IMR-90 (cell line): ENCODE data around the gene NDNF. TPM values are rescaled to one million over a fixed set of nuclear protein-coding genes. Genes with fewer than 3 reads are reported as not detected.

Experiments used
- ATAC-seq: fragments of 200-7000 bp; cut with Tn5 transposase; 2 replicates; pipeline ENCODE4 v1.9.1; 2020; ENCODE audit warnings: low read depth, mild to moderate bottlenecking, moderate library complexity
- BruUV-seq: library from RNA; stranded (reverse); fragments of 400-500 nt; replicated peaks from 2 replicates; lab custom pipeline; 2021; lab: Mats Ljungman, UMichigan
- CTCF ChIA-PET: fragments of 300-600 bp; formaldehyde crosslinking; extraction: SDS; loops from one replicate; lab custom pipeline; 2021; ENCODE audit warnings: antibody characterized with exemption; lab: Yijun Ruan, JAX
- POLR2A ChIA-PET: fragments of 300-600 bp; sonication (Branson Sonifier 250); formaldehyde crosslinking; loops from one replicate; lab custom pipeline; 2022; ENCODE audit warnings: antibody characterized with exemption; ENCODE audit not compliant: unreplicated experiment; lab: Charles Lee
- DNase-seq: peaks from one replicate; pipeline ENCODE4 v3.0.0; 2013
- H2AFZ ChIP-seq: replicated peaks from 2 replicates; pipeline ENCODE3; 2013; ENCODE audit warnings: low read length, mild to moderate bottlenecking; ENCODE audit not compliant: poor library complexity
- H2AK5ac ChIP-seq: 2 replicates; pipeline ENCODE4 v1.6.1; 2013; ENCODE audit warnings: low read depth, low read length, inconsistent platforms
- H2AK9ac ChIP-seq: replicated peaks from 2 replicates; pipeline ENCODE3; 2013; ENCODE audit warnings: mild to moderate bottlenecking, low read depth, low read length, moderate library complexity; ENCODE audit not compliant: poor library complexity
- H2BK120ac ChIP-seq: 2 replicates; pipeline ENCODE4 v1.6.1; 2013; ENCODE audit warnings: low read depth, low read length, inconsistent platforms
- H2BK15ac ChIP-seq: 3 replicates; pipeline ENCODE4 v1.6.1; 2013; ENCODE audit warnings: low read depth, low read length, inconsistent platforms
- H2BK20ac ChIP-seq: 2 replicates; pipeline ENCODE4 v1.6.1; 2013; ENCODE audit warnings: low read depth, mild to moderate bottlenecking, inconsistent platforms, low read length, moderate library complexity
- H2BK5ac ChIP-seq: 2 replicates; pipeline ENCODE4 v1.6.1; 2013; ENCODE audit warnings: mild to moderate bottlenecking, low read depth, low read length, inconsistent platforms; ENCODE audit not compliant: poor library complexity, severe bottlenecking
- H3K14ac ChIP-seq: replicated peaks from 2 replicates; pipeline ENCODE4 v1.6.1; 2013; ENCODE audit warnings: low read depth, low read length, inconsistent platforms
- H3K18ac ChIP-seq: 2 replicates; pipeline ENCODE4 v1.6.1; 2013; ENCODE audit warnings: low read depth, low read length, control low read depth
- H3K23ac ChIP-seq: 2 replicates; pipeline ENCODE4 v1.6.1; 2013; ENCODE audit warnings: low read depth, low read length, inconsistent platforms
- H3K27ac ChIP-seq: 2 replicates; pipeline ENCODE4 v1.5.1; 2013; ENCODE audit warnings: mild to moderate bottlenecking, control low read depth, low read length; ENCODE audit not compliant: insufficient read depth
- H3K27me3 ChIP-seq: 2 replicates; pipeline ENCODE4 v1.6.1; 2013; ENCODE audit warnings: low read length; ENCODE audit not compliant: control insufficient read depth, insufficient read depth
- H3K36me3 ChIP-seq: 2 replicates; pipeline ENCODE4 v1.6.1; 2013; ENCODE audit warnings: low read length, mixed read lengths; ENCODE audit not compliant: control insufficient read depth, insufficient read depth
- H3K4ac ChIP-seq: 2 replicates; pipeline ENCODE4 v1.6.1; 2013; ENCODE audit warnings: low read depth, low read length, inconsistent platforms
- H3K4me1 ChIP-seq: 2 replicates; pipeline ENCODE4 v1.6.1; 2013; ENCODE audit warnings: low read length, mixed read lengths; ENCODE audit not compliant: control insufficient read depth, insufficient read depth
- H3K4me2 ChIP-seq: 2 replicates; pipeline ENCODE4 v1.6.1; 2013; ENCODE audit warnings: low read depth, mild to moderate bottlenecking, control low read depth, low read length, moderate library complexity
- H3K4me3 ChIP-seq: 2 replicates; pipeline ENCODE4 v1.5.1; 2013; ENCODE audit warnings: low read depth, mild to moderate bottlenecking, control low read depth, low read length, moderate library complexity; ENCODE audit not compliant: insufficient read depth
- H3K56ac ChIP-seq: 2 replicates; pipeline ENCODE4 v1.6.1; 2013; ENCODE audit warnings: low read length, inconsistent platforms; ENCODE audit not compliant: insufficient read depth; ENCODE audit errors: extremely low read depth
- H3K79me1 ChIP-seq, 2 experiments: 2 replicates each; pipeline ENCODE4 v1.6.1; 2013; ENCODE audit warnings: low read length in 2 of 2, inconsistent platforms in 1 of 2, low read depth in 1 of 2
- H3K9ac ChIP-seq: 2 replicates; pipeline ENCODE4 v1.6.1; 2013; ENCODE audit warnings: low read depth, low read length, control low read depth
- H3K9me1 ChIP-seq: 2 replicates; pipeline ENCODE4 v1.6.1; 2013; ENCODE audit warnings: low read length, inconsistent platforms; ENCODE audit not compliant: insufficient read depth
- H3K9me3 ChIP-seq: 2 replicates; pipeline ENCODE4 v1.6.1; 2013; ENCODE audit warnings: low read length; ENCODE audit not compliant: control insufficient read depth, insufficient read depth
- H4K20me1 ChIP-seq: 2 replicates; pipeline ENCODE4 v1.6.1; 2013; ENCODE audit warnings: low read length, inconsistent platforms; ENCODE audit not compliant: insufficient read depth
- H4K5ac ChIP-seq: 2 replicates; pipeline ENCODE4 v1.6.1; 2013; ENCODE audit warnings: mild to moderate bottlenecking, low read depth, low read length, control low read depth
- H4K8ac ChIP-seq, 2 experiments: 2 replicates each; pipeline ENCODE4 v1.6.1; 2013; ENCODE audit warnings: low read depth in 2 of 2, low read length in 2 of 2, control low read depth in 1 of 2, inconsistent platforms in 1 of 2
- H4K91ac ChIP-seq: 2 replicates; pipeline ENCODE4 v1.6.1; 2013; ENCODE audit warnings: low read depth, low read length, inconsistent platforms; ENCODE audit not compliant: insufficient read depth
- CEBPB ChIP-seq: IDR thresholded peaks from 2 replicates; pipeline ENCODE4 v1.6.1; 2012; ENCODE audit warnings: low read depth, low read length, improper control_type of control experiment
- POLR2A ChIP-seq: IDR thresholded peaks from 2 replicates; pipeline ENCODE4 v1.6.1; 2012; ENCODE audit warnings: mild to moderate bottlenecking, low read depth, low read length
- WGBS, 2 experiments: methylation state at CpG; one replicate each; pipeline versions ENCODE4 v1.1.5 to v1.1.7; 2013; ENCODE audit warnings: missing lambda C conversion rate in 2 of 2; ENCODE audit not compliant: insufficient read length in 1 of 2; ENCODE audit errors: extremely low coverage in 2 of 2; 5-methylcytosine and 5-hydroxymethylcytosine counted together
- dilution Hi-C: fragments of 300-500 bp; cut with HindIII; formaldehyde crosslinking; loops from one replicate; pipeline ENCODE4 v1.14.3; 2018; ENCODE audit warnings: low sequenced_read_pairs; ENCODE audit not compliant: unreplicated experiment
- in situ Hi-C: fragments of 300-500 bp; cut with MboI; formaldehyde crosslinking; loops from 3 replicates; pipeline ENCODE4 v1.14.3; 2019; ENCODE audit warnings: low sequenced_read_pairs, inconsistent platforms, mixed read lengths
- intact Hi-C: fragments of 100-400 bp; cut with micrococcal nuclease; formaldehyde crosslinking; loops from 2 replicates; pipeline ENCODE4 v1.10.0; 2022
- polyA plus RNA-seq, 3 experiments: library from polyadenylated mRNA; depleted of rRNA; stranded (reverse); fragments of >200 nt; gene quantifications; 2 replicates each; pipeline ENCODE4 v1.2.3, GENCODE V29; 2012; ENCODE audit warnings: low replicate concordance in 1 of 3
- total RNA-seq: library from RNA; depleted of rRNA; stranded (reverse); fragments of >200 nt; gene quantifications from 2 replicates; pipeline ENCODE4 v1.2.3, GENCODE V29; 2012

NDNF gene
- total and polyA plus RNA-seq, 2 of the 4 experiments (the other 2 are of a cell fraction), result under 0.01 TPM; not detected in 1

- Histone ChIP-seq H3K27me3 (no peaks in the 10 kb centered on the region), H4K91ac (no peak overlapping the region), H2AFZ (no peak overlapping the region), H3K14ac (no peak overlapping the region), H3K4me1 (no peaks in the 10 kb centered on the region), H3K23ac (no peak overlapping the region), H3K9me1 (no peaks in the 10 kb centered on the region), H3K4me3 (no peak overlapping the region), H4K8ac (no peak overlapping the region), H3K56ac (no peak overlapping the region), H3K9me3 (no peaks in the 10 kb centered on the region), H4K5ac (no peak overlapping the region), H2AK9ac (no peak overlapping the region), H2BK15ac (no peak overlapping the region), H3K18ac (no peak overlapping the region), H2BK120ac (no peak overlapping the region), H3K4me2 (no peak overlapping the region), H3K79me1 (no peaks in the 10 kb centered on the region), H2BK5ac (no peak overlapping the region), H4K20me1 (no peaks in the 10 kb centered on the region), H3K27ac (no peak overlapping the region), H2AK5ac (no peak overlapping the region), H3K9ac (no peak overlapping the region), H3K4ac (no peak overlapping the region), H2BK20ac (no peak overlapping the region), H3K36me3 (no peaks in the 10 kb centered on the region)
- intact Hi-C loops, result no loop called here
- TF ChIP-seq CEBPB (0 out of 2 replicates have a peak, but pooled peaks have one; percentile 18), POLR2A (no peak)
- ATAC-seq (no peak), DNase-seq (no peak)
- ChIA-PET POLR2A (no interaction called here), CTCF (no interaction called here)
- dilution Hi-C loops, result no loop called here
- BruUV-seq, result no TSS peak
- no CpG with 5 or more reads among the region's 2 CpGs for WGBS, 2 experiments
- in situ Hi-C loops, result no loop called here
Observed at GRCh38 chr4:121026034-121026433, 46.3 kb downstream of the NDNF start.
